Coronary artery (tissue), 2 donors: ENCODE results near the gene DPPA5.

Source experiments
- DNase-seq: peaks from one replicate; pipeline ENCODE4 v3.0.0-alpha.2; 2017; ENCODE audit warnings: low spot score
- H3K27ac ChIP-seq, 2 donors: fragments of 200-600 bp; sonication (generic); one replicate each; pipeline ENCODE4 v1.5.1; 2016 to 2019
- H3K4me3 ChIP-seq: fragments of 200-600 bp; sonication (generic); 2 replicates; pipeline ENCODE4 v1.5.1; 2016; ENCODE audit warnings: mild to moderate bottlenecking, moderate library complexity
- TF ChIP-seq, protein P1 (sequence below): fragments of 200-600 bp; sonication (generic); IDR thresholded peaks from one replicate; pipeline ENCODE4 v1.5.1; 2019; ENCODE audit warnings: antibody characterized with exemption

Gene DPPA5

GRCh38 chr6:73342174-73342573 is 11.9 kb downstream of the DPPA5 start:
- TF ChIP-seq, protein P1, sequence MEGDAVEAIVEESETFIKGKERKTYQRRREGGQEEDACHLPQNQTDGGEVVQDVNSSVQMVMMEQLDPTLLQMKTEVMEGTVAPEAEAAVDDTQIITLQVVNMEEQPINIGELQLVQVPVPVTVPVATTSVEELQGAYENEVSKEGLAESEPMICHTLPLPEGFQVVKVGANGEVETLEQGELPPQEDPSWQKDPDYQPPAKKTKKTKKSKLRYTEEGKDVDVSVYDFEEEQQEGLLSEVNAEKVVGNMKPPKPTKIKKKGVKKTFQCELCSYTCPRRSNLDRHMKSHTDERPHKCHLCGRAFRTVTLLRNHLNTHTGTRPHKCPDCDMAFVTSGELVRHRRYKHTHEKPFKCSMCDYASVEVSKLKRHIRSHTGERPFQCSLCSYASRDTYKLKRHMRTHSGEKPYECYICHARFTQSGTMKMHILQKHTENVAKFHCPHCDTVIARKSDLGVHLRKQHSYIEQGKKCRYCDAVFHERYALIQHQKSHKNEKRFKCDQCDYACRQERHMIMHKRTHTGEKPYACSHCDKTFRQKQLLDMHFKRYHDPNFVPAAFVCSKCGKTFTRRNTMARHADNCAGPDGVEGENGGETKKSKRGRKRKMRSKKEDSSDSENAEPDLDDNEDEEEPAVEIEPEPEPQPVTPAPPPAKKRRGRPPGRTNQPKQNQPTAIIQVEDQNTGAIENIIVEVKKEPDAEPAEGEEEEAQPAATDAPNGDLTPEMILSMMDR = no peak
- H3K4me3 ChIP-seq = no peak overlapping the region
- H3K27ac ChIP-seq = no peak overlapping the region
- DNase-seq = no peak

- DNase-seq = no peak
- Histone ChIP-seq H3K27ac (no peak overlapping the region), H3K4me3 (no peak overlapping the region)
- TF ChIP-seq, protein P1 = no peak
These were observed 12.7 kb downstream of the DPPA5 start for GRCh38 chr6:73341335-73341734.

GRCh38 chr6:73340048-73340447 is 14.0 kb downstream of the DPPA5 start:
- no peak for DNase-seq
- TF ChIP-seq, protein P1 = no peak
- Histone ChIP-seq H3K27ac (no peak overlapping the region), H3K4me3 (no peak overlapping the region)

DNA sequence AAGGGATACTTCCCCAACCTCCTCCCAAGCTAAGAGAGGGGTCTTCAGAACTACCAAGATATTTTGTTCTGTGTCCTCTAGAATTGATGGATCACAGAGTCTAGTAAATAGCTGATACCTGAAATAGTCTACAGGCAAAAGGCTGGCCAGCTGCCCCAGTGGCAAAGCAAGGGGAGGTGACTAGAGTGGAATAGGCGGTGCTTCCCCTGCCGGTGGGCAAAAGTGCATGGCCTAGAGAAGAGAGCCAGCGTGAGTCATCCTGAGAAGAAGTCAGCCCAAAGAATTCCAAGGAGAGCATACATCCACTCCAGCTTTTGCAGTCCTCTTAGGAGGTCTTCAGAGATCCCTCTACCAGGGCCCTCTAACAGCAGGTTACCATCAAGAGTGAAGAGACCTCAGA is 14.7 kb downstream of the DPPA5 start:
- TF ChIP-seq, protein P1 = no peak

GRCh38 chr6:73329201-73329600 is 24.9 kb downstream of the DPPA5 start:
- Histone ChIP-seq H3K27ac (no peak overlapping the region), H3K4me3 (no peak overlapping the region)
- TF ChIP-seq, protein P1 = no peak
- DNase-seq = no peak

More for the DNA sequence above, 14.7 kb downstream of the DPPA5 start:
- H3K4me3 ChIP-seq = no peak overlapping the region
- no peak overlapping the region for H3K27ac ChIP-seq
- no peak for DNase-seq

DNA sequence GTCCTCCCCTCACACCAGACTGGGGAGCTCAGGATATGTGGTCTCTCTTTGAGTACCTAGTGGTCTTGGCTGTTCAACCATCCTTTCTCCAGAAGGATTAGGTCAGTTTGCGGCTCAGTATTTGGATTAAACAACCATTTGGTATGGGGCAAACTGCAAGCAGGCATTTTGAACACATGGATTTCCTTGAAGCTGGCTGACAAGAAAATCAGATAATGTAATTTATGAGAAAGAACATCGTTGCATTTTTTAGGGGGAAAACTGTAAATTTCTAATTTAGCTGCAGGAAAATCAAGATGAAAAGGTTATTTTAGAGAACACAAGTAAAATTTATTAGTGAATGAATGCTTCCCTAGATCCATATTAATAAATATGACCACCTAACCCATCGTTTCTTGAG is 25.3 kb downstream of the DPPA5 start:
- TF ChIP-seq, protein P1 = no peak
- Histone ChIP-seq H3K4me3 (no peak overlapping the region), H3K27ac (no peak overlapping the region)
- no peak for DNase-seq

DNA sequence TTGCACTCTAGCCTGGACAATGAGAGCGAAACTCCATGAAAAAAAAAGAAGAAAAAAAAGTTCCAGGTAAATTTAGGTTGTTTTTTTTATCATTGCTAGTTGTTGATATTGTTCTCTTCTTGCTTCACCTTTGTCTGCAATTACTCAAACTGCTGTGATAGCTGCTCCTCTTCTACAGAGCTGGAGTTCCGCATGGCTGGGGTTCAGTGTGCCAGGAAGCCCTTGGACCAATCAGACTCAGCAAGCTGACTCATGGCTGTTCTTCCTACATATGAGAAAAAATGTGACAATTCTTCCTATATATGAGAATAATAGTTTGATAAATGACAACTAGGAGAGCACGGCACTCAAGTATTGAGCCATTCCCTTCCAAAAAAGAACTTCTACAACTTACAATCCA is 28.4 kb downstream of the DPPA5 start:
- TF ChIP-seq, protein P1 = no peak
- no peak for DNase-seq
- no peak overlapping the region for H3K4me3 ChIP-seq
- no peak overlapping the region for H3K27ac ChIP-seq
